Mucosa of stomach (tissue), 1 donor: ENCODE measurements around the gene RNF113B.

ENCODE experiments used
- H3K27me3 ChIP-seq: one replicate; pipeline ENCODE4 v1.7.0; 2013; ENCODE audit warnings: mild to moderate bottlenecking, low read length; ENCODE audit not compliant: control insufficient read depth, insufficient read depth
- H3K36me3 ChIP-seq: one replicate; pipeline ENCODE4 v1.7.0; 2013; ENCODE audit warnings: low read length; ENCODE audit not compliant: control insufficient read depth, insufficient read depth
- H3K4me1 ChIP-seq: one replicate; pipeline ENCODE4 v1.7.0; 2013; ENCODE audit warnings: mild to moderate bottlenecking, low read length; ENCODE audit not compliant: control insufficient read depth, insufficient read depth
- H3K4me3 ChIP-seq: one replicate; pipeline ENCODE4 v1.7.0; 2013; ENCODE audit warnings: low read length
- H3K9ac ChIP-seq: one replicate; pipeline ENCODE4 v1.7.0; 2013; ENCODE audit warnings: mild to moderate bottlenecking, low read length, moderate library complexity
- H3K9me3 ChIP-seq: one replicate; pipeline ENCODE4 v1.7.0; 2013; ENCODE audit warnings: mild to moderate bottlenecking, low read length, moderate library complexity; ENCODE audit not compliant: control insufficient read depth
- donor health status: Pancreatic carcinoma.

RNF113B gene

DNA sequence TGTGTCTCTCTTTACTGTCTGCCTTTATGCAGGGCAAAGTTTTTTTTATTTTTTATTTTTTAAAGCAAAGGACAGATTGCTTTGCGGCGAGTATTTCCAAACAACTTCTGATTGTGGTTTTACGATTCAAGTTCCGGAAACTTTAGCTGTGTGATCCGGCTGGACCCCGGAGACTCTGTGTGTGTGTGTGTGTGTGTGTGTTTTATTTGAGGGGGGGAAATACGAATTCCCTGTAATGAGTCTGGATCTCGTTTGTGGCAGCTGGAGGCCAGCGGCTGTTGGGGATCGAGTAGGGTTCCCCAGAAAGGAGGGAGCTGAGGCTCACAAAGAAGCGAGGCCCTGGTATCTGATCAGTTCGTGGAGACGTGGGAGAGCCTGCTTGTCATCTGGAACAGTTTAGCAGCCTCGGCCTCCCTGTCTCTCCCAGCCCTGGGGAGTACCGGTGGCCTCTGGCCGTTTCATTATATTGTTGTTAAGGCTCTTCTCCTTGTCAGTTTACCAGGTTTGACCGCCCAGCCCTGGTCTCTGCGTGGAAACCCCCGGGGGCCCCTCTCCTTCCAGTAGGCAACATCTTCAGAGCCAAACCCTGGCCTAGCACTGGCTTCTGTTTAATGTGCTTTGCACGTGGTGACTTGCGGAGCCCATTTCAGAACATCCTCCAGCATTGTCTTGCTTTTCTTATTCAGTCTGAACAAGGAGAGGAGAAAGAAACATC lies 32.9 kb downstream of the RNF113B start:
- Histone ChIP-seq H3K27me3 (peaks cover 8% of the 10 kb centered on the region), H3K9ac (peak overlapping the region; percentile 73), H3K4me3 (peak overlapping the region; percentile 18), H3K9me3 (no peaks in the 10 kb centered on the region), H3K4me1 (peaks cover 19% of the 10 kb centered on the region), H3K36me3 (no peaks in the 10 kb centered on the region)

DNA sequence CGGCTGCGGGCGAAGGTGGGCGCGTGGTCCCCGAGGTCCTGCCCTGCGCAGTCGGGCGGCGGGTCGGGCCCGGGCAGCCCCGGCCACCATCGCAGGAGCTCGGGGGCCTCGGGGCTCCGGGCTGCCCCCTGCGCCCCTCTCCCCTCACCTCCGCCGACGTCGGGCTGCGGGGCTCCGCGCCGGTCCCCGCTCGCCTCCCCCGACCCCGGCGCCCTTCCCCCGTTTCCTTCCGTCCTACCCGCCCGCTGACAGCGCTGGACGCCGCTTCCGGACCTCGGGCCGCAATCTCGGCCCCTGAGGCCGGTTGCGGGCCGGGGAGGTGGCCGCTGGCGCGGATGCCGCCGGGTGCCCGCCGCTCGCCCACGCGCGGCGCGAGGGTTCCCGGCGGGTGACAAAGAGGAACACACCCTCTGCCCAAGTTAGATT lies 33.5 kb downstream of the RNF113B start:
- H3K4me1 ChIP-seq, result peaks cover 19% of the 10 kb centered on the region
- peak overlapping the region; percentile 18 for H3K4me3 ChIP-seq
- peaks cover 8% of the 10 kb centered on the region for H3K27me3 ChIP-seq
- no peaks in the 10 kb centered on the region for H3K9me3 ChIP-seq
- no peaks in the 10 kb centered on the region for H3K36me3 ChIP-seq
- peak overlapping the region; percentile 73 for H3K9ac ChIP-seq

DNA sequence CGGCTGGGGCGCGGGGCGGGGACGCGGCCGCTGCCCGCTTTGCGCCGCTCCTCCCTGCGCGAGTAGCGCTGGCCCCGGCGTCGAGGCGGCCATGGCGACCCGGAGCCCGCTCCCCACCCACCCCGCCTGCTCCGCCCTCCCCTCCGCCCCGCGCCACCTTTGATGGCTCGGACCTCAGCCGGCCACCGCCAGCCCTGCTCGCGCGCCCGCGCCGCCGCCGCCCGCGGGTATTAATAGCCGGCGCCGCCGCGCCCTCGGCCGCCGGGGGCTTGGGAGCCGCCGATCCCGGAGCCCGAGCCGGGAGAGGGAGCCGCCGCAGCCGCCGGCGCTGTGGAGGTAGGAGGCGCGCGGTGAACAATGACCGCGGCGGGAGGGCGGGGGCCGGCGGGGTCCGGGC lies 33.9 kb downstream of the RNF113B start:
- peak overlapping the region; percentile 73 for H3K9ac ChIP-seq
- H3K4me3 ChIP-seq, result no peak overlapping the region
- peaks cover 19% of the 10 kb centered on the region for H3K4me1 ChIP-seq
- peaks cover 8% of the 10 kb centered on the region for H3K27me3 ChIP-seq
- no peaks in the 10 kb centered on the region for H3K9me3 ChIP-seq
- no peaks in the 10 kb centered on the region for H3K36me3 ChIP-seq

DNA sequence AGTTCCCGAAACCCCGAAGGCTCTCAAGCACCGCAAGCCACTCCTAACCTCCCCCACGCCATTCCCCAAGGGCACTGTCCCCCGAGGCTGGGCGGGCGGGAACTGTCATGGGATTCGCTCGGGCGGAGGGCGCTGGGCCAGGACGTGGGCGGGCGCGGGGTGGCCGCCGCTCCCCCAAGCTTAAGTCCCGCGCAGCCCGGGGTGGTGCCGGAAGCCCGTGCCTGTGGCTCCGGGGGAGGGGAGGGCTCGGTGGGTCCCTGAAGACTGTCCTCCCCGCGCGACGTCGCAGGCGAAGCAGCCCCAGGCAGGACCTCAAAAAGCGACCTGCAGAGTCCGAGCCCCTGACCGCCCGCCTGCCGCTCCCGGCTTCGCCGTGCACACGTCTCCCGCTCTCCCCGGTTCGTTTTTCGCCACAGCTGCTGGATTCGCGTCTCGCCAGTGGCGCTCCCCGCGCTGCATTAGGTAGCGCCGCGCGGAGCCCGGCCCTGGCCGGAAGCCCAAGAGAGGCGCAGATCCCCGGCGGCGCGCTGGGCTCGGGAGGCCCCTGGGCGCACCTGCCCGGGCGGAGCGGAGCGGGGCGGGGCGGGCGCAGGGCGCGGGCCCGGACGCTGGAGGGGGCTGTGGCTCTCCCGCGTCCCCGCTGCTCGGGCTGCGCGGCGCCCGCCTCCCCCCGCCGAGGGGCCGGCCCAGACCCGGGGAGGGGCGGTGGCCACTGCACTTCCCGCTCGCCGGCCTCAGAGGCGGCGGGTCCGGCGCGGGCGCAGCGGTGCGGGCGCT lies 34.5 kb downstream of the RNF113B start, which contains the start of gene FARP1:
Gene FARP1 (plus strand): TSS at position 715 of the 777 bp plus-strand sequence. CDS start 70,149 bp downstream, outside the sequence.
- peak within 1 kb of the TSS; percentile 73 for H3K9ac ChIP-seq
- H3K4me3 ChIP-seq, result peak within 1 kb of the TSS; percentile 60
- H3K36me3 ChIP-seq, result no peaks in the 10 kb centered on the region
- H3K4me1 ChIP-seq, result peaks cover 19% of the 10 kb centered on the region
- peaks cover 8% of the 10 kb centered on the region for H3K27me3 ChIP-seq
- no peaks in the 10 kb centered on the region for H3K9me3 ChIP-seq

DNA sequence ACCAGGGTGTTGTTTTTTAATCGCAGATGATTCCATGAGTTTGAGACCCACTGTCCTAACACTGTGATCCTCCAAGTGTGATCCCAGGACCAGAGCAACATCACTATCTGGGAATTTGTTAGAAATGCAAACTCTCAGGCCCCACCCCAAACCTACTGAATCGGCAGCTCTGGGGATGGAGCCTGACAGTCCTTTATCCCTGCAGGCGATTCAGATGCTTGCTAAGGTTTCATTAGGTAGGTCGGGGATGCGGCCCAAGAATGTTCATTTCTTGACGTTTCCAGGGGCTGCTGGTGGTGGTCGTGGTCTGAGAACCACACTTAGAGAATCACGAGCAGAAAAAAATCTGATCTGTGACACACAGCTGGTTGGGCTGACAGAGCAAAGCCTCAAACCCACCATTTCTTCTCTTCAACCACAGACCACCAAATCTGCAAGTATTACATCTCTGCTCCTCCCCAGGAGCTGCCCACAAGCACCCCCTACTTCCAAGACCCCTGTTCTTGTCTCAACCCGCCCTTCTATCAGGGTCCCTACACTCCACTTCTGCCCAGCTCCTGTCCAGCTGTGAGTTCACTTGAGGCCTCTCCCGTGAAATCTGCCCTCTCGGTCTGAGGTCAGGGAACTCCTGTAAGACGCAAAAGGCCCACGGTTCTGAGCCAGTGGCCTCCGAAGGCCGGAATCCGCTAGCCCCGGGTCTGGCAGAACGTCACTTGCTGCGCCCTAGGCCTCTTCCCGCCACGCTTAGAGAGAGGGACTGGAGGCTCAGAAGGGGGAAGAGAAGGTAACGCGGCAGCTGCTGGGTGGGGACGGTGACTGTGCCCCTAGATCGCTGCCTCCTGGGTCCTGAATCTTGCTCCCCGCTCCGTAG lies 35.3 kb downstream of the RNF113B start:
- Histone ChIP-seq H3K36me3 (no peaks in the 10 kb centered on the region), H3K27me3 (peaks cover 8% of the 10 kb centered on the region), H3K9me3 (no peaks in the 10 kb centered on the region), H3K4me1 (peaks cover 19% of the 10 kb centered on the region), H3K9ac (peak overlapping the region; percentile 65), H3K4me3 (peak overlapping the region; percentile 60)

DNA sequence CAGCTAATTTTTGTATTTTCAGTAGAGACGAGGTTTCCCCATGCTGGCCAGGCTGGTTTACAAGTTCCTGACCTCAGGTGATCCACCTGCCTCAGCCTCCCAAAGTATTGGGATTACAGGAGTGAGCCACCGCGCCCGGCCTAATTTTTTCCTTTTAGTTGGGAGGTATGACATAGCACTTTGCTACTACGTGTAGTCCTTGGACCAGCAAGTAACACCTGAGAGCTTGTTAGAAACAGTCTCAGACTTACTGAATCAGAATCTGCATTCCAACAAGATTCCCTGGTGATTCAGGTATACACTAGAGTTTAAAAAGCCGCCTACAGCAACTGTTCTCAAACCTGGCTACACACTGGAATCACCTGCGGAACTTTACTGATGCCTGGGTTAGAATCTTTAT lies 36.0 kb downstream of the RNF113B start:
- H3K27me3 ChIP-seq, result peaks cover 8% of the 10 kb centered on the region
- H3K4me1 ChIP-seq, result peaks cover 19% of the 10 kb centered on the region
- no peak overlapping the region for H3K9ac ChIP-seq
- no peak overlapping the region for H3K4me3 ChIP-seq
- no peaks in the 10 kb centered on the region for H3K9me3 ChIP-seq
- no peaks in the 10 kb centered on the region for H3K36me3 ChIP-seq

DNA sequence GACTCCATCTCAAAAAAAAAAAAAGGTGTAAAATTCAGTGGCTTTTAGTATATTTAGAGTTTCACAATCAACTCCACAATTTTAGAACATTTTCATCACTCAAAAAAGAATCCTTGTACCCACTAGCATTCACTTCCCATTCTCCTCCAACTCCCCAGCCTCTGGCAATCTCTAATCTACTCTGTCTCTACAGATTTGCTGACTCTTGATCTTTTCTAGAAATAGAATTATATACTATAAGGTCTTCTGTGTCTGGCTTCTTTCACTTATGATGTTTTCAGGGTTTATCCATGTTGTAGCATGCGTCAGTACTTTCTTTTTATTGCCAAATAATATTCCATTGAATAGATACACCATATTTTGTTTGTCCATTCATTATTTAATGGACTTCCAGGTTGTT lies 42.2 kb downstream of the RNF113B start:
- Histone ChIP-seq H3K4me1 (no peaks in the 10 kb centered on the region), H3K27me3 (no peaks in the 10 kb centered on the region), H3K36me3 (no peaks in the 10 kb centered on the region), H3K9ac (no peak overlapping the region), H3K4me3 (no peak overlapping the region), H3K9me3 (no peaks in the 10 kb centered on the region)

DNA sequence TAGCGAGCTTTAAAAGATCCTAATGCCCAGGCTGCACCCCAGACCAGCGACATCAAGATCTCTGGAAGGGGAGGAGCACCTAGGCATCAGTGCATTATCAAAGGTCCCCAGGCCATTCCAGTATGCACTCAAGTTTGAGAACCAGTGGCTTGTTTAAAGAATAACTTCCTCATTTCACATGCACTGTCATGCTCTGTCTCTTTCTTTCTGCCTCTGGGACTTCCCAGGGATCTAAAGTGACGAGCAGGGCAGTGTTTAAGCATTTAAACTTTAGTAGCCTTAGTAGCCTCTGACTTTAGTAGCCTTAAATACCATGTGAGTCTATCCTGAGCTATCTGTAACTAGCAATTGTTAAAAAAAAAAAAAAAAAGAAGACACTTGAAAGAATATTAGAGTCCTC lies 43.1 kb downstream of the RNF113B start:
- H3K4me3 ChIP-seq, result no peak overlapping the region
- H3K27me3 ChIP-seq, result no peaks in the 10 kb centered on the region
- no peak overlapping the region for H3K9ac ChIP-seq
- no peaks in the 10 kb centered on the region for H3K4me1 ChIP-seq
- no peaks in the 10 kb centered on the region for H3K9me3 ChIP-seq
- no peaks in the 10 kb centered on the region for H3K36me3 ChIP-seq

DNA sequence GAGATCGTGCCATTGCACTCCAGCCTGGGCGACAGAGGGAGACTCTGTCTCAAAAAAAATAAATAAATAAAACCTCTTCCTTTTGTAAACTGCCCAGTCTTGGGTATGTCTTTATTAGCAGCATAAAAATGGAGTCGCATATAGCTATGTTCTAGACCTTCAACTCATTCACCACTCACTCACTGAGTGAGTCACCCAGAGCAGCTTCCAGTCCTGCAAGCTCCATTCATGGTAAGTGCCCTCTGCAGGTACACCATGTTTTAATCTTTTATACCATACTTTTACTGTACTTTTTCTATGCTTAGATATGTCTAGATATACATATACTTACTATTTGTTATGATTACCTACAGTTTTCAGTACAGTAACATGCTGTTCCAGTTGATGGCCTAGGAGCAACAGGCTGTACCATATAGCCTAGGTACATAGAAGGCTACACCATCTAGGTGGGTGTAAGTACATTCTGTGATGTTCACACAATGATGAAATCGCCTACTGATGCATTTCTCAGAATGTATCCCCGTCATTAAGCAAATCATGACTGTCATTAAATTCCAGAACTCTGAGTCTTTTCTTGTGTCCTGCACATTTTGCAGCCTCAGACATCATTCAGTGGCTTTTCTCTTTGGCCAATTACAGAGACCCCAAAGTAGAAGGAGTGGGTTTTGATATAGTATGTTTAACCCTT lies 47.9 kb downstream of the RNF113B start:
- Histone ChIP-seq H3K4me3 (no peak overlapping the region), H3K9me3 (no peaks in the 10 kb centered on the region), H3K36me3 (no peaks in the 10 kb centered on the region), H3K4me1 (no peaks in the 10 kb centered on the region), H3K27me3 (no peaks in the 10 kb centered on the region), H3K9ac (no peak overlapping the region)
